ENCODE measurements around the gene CLPTM1L. TPM values are rescaled to one million over a fixed set of nuclear protein-coding genes. Genes with fewer than 3 reads are reported as not detected.
"Not testable (repeated sequence)": the region's sequence is repeated elsewhere in the genome, so short reads cannot be mapped to it uniquely, and the experiment has no call there.

The CLPTM1L gene
- total RNA-seq, 1 donor from 2014 or later = 169 TPM

DNA sequence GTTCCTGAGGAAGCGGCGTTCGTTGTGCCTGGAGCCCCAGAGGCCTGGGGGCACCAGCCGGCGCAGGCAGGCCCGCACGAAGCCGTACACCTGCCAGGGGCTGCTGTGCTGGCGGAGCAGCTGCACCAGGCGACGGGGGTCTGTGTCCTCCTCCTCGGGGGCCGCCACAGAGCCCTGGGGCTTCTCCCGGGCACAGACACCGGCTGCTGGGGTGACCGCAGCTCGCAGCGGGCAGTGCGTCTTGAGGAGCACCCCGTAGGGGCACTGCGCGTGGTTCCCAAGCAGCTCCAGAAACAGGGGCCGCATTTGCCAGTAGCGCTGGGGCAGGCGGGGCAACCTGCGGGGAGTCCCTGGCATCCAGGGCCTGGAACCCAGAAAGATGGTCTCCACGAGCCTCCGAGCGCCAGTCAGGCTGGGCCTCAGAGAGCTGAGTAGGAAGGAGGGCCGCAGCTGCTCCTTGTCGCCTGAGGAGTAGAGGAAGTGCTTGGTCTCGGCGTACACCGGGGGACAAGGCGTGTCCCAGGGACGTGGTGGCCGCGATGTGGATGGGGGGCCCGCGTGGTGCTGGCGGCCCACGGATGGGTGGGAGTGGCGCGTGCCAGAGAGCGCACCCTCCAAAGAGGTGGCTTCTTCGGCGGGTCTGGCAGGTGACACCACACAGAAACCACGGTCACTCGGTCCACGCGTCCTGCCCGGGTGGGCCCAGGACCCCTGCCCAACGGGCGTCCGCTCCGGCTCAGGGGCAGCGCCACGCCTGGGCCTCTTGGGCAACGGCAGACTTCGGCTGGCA, 51.3 kb downstream of the CLPTM1L start:
- peak; percentile 36 for DNase-seq (ENCODE audit: low read depth)

DNA sequence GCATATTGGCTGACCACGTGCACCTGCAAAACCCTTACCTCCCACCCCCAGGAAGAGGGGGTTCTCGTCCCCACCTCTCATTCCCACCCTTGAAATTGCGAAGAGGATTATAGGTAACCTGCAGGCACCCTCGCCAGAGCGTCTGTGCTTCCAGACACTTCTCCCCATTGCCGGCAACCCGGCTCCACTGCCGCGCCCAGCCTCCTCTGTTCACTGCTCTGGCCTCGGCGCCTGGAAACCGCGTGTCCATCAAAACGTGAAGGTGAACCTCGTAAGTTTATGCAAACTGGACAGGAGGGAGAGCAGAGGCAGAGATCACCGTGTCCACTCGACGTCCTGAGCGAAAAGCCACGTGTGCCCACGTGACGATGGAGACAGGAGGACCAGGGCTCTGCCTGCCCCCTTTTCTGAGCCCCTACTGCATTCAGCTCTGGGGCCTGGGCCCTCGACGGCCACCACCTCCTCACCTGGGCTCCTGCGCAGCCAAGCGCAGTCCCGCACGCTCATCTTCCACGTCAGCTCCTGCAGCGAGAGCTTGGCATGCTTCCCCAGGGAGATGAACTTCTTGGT, 52.0 kb downstream of the CLPTM1L start:
- DNase-seq (ENCODE audit: low read depth) = no peak

DNA sequence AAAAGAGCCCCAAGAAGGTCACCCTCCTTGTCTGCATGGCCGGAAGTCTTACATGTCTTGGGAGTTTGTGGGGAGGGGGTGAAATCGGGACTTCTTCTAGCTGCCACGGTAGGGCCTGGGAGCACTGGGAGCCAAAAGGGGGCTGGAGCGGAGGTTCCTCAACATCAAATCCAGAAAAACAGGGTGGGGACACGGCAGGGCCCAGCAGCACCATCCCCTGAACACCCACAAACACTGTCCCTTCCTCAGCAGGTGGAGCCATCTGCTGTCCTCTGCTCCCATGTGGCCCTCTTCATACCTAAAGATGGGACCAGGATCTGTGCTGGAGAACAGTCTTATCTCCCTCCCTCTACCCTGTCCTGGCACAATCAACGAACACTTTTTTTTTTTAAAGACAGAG, 52.8 kb downstream of the CLPTM1L start:
- DNase-seq (ENCODE audit: low read depth) = no peak

DNA sequence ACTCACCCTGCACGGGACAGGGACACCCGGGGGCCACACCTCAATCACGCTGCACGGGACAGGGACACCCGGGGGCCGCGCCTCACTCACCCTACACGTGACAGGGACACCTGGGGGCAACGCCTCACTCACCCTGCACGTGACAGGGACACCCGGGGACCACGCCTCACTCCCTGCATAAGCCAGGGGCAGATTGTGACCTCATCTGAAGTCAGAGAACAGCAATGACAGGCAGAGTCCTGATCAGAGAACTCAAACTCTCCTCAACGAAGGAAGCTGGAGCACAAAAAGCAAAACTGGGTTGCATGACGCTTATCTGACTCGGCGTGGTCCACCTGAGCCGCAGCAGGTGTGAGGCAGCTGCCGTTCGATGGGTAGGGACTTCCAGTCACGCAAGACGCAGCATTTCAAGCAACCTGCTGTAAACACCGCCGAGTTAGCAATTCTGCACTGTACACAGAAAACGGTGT, 53.3 kb downstream of the CLPTM1L start:
- DNase-seq (ENCODE audit: low read depth) = no peak

DNA sequence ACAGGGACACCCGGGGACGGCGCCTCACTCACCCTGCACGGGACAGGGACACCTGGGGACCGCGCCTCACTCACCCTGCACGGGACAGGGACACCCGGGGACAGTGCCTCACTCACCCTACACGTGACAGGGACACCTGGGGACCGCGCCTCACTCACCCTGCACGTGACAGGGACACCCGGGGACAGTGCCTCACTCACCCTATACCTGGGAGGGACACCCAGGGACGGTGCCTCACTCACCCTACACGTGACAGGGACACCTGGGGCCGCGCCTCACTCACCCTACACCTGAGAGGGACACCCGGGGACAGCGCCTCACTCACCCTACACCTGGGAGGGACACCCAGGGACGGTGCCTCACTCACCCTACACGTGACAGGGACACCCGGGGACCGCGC, 53.9 kb downstream of the CLPTM1L start:
- not testable (repeated sequence) for DNase-seq (ENCODE audit: low read depth)

DNA sequence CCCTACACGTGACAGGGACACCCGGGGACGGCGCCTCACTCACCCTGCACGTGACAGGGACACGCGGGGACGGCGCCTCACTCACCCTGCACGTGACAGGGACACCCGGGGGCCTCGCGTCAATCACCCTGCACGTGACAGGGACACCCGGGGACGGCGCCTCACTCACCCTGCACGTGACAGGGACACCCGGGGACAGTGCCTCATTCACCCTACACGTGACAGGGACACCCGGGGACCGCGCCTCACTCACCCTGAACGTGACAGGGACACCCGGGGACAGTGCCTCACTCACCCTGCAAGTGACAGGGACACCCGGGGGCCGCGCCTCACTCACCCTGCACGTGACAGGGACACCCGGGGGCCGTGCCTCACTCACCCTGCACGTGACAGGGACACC, 55.3 kb downstream of the CLPTM1L start:
- not testable (repeated sequence) for DNase-seq (ENCODE audit: low read depth)

DNA sequence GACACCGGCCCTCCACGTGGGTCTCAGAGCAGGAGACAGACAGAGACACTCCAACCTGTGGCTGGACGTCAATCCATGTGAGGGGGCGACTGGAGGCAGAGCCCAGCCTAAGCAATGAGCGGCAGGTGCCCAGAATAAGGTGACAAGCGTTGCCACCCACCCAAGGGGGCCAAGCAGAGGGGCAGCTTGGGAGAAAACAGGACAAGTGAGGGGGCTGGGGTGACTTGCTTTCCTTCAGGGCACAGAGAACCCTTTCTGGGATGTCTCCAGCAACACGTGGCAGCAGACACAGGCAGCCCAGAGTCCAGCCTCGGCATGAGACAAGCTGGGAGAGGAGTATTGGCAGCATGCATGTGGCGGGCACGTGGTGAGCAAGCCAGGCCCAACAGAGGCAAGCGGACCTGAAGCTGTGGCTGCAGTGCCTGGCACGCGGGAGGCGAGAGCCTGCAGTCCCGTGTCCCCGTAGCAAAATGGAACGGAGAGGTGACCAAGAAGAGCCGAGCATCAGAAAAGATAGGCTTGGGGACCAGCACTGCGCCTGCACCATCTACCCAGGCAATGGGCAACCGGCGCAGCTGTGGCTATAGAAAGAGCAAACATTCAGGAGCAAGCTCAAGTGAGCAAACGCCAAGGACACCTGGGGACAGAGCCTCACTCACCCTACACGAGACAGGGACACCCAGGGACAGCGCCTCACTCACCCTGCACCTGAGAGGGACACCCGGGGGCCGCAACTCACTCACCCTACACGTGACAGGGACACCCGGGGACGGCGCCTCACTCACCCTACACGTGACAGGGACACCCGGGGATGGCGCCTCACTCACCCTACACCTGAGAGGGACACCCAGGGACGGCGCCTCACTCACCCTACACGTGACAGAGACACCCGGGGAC, 56.2 kb downstream of the CLPTM1L start:
- DNase-seq (ENCODE audit: low read depth) = no peak

DNA sequence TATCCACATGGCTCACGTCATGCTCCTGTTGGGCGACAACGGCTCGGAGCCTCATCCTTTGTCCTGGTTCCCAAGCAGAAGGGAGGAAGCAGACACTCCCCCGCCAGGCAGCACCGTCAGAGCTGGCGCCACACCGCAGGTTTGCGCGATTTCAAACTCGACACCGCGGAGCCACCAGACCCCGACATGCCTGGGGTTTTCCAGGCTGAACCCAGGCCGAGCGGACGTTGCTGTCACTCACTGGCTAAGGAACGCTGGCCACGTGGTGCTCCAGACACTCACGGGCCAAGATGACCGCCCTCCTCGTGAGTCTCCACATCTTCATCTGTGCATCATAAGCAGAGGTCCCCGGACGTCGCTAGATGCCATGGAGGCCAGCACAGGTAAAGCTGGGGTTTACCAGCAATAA, 59.0 kb downstream of the CLPTM1L start:
- no peak for DNase-seq (ENCODE audit: low read depth)

DNA sequence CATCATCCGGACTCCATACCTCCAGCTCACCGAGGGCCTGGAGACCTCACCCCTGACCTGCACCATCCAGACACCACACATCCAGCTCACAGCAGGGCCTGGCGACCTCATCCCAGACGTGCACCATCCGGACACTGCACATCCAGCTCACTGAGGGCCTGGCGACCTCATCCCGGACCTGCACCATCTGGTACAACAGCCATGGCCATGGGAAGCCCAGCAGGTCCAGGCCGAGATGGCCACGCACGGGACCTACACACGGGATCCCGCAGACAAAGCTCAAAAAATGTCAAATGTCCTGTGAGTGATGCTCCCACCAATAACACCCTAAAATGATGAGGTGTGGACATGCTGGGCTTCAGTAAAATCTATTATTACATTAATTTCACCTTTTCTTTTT, 59.8 kb downstream of the CLPTM1L start:
- no peak for DNase-seq (ENCODE audit: low read depth)

DNA sequence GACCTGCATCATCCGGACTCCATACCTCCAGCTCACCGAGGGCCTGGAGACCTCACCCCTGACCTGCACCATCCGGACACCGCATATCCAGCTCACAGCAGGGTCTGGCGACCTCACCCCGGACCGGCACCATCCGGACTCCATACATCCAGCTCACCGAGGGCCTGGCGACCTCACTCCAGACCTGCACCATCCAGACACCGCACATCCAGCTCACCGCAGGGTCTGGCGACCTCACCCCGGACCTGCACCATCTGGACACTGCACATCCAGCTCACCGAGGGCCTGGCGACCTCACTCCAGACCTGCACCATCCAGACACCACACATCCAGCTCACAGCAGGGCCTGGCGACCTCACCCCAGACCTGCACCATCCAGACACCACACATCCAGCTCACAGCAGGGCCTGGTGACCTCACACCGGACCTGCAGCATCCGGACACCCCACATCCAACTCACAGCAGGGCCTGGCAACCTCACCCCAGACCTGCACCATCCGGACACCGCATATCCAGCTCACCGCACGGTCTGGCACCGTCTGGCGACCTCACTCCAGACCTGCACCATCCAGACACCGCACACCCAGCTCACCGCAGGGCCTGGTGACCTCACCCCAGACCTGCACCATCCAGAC, 60.4 kb downstream of the CLPTM1L start:
- DNase-seq (ENCODE audit: low read depth) = not testable (repeated sequence)

DNA sequence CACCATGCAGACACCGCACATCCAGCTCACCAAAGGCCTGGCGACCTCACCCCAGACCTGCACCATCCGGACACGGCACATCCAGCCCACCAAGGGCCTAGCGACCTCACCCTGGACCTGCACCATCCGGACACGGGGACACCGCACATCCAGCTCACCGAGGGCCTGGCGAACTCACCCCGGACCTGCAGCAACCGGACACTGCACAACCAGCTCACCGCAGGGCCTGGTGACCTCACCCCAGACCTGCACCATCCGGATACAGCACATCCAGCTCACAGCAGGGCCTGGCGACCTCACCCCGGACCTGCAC, 61.2 kb downstream of the CLPTM1L start:
- not testable (repeated sequence) for DNase-seq (ENCODE audit: low read depth)

DNA sequence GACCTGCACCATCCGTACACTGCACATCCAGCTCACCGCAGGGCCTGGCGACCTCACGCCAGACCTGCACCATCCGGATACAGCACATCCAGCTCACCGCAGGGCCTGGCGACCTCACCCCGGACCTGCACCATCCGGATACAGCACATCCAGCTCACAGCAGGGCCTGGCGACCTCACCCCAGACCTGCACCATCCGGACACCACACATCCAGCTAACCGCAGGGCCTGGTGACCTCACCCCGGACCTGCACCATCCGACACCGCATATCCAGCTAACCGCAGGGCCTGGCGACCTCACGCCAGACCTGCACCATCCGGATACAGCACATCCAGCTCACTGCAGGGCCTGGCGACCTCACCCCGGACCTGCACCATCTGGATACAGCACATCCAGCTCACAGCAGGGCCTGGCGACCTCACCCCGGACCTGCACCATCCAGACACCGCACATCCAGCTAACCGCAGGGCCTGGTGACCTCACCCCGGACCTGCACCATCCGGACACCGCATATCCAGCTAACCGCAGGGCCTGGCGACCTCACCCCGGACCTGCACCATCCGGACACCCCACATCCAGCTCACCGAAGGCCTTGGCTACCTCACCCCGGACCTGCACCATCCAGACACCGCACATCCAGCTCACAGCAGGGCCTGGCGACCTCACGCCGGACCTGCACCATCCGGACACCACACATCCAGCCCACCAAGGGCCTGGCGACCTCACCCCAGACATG, 61.7 kb downstream of the CLPTM1L start:
- not testable (repeated sequence) for DNase-seq (ENCODE audit: low read depth)

DNA sequence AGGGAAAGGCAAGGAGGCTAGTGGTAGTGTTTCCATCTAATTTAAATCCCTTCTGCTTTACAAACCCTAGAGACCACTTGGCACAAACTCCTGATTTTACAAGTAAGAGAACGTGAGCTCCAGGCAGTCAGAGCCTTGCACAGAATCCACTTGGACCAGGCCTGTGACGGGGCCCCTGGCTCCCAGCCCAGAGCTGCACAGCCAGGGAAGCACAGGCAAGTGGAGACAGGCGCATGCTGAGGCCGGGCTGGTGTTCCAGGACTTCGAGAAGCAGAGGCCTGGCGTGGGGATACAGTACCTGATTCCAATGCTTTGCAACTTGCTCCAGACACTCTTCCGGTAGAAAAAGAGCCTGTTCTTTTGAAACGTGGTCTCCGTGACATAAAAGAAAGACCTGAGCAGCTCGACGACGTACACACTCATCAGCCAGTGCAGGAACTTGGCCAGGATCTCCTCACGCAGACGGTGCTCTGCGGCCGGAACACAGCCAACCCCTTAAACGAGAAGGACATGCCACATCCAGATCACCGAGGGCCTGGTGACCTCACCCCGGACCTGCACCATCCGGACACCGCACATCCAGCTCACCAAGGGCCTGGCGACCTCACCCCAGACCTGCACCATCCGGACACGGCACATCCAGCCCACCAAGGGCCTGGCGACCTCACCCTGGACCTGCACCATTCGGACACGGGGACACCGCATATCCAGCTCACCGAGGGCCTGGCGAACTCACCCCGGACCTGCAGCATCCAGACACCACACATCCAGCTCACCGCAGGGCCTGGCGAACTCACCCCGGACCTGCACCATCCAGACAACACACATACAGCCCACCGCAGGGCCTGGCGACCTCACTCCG, 62.5 kb downstream of the CLPTM1L start:
- peak; percentile 27 for DNase-seq (ENCODE audit: low read depth)

DNA sequence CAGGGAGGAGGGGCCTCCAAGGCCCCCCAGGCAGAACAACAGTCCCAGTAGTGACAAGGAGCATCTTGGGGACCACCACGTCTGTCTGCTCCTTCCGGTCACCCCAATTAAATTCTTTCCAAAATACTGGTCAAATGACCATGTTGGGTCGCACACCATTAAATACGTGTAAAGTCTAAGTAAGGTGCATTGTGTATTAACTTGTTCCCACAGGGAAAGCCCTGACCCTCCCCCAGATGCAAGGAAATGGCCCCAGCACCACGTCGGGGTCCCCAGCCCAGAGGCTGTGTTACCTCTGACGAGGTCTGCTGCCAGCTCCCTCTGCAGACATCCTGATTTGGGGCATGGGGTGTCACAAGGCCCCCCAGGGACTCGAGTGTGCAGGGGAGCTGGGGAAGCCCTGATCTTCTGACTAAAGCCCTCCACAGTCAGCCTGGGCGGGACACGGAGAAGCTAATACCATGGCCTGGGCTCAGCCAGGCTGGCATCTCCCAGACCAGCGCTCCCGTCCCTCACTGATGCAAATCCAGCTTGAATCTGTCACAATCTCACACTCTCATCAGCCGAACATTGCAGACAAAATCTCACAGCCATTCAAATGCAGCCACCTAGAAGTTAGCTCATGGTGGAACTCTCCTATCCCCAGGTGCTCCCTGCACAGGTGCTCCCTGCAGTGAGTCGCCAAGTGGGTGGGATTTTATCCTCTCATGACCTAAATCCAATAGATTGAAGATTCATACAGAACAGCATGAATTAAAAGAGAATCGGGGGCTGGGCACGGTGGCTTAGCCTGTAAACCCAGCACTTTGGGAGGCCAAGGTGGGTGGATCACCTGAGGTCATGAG, 63.6 kb downstream of the CLPTM1L start:
- DNase-seq (ENCODE audit: low read depth) = no peak

DNA sequence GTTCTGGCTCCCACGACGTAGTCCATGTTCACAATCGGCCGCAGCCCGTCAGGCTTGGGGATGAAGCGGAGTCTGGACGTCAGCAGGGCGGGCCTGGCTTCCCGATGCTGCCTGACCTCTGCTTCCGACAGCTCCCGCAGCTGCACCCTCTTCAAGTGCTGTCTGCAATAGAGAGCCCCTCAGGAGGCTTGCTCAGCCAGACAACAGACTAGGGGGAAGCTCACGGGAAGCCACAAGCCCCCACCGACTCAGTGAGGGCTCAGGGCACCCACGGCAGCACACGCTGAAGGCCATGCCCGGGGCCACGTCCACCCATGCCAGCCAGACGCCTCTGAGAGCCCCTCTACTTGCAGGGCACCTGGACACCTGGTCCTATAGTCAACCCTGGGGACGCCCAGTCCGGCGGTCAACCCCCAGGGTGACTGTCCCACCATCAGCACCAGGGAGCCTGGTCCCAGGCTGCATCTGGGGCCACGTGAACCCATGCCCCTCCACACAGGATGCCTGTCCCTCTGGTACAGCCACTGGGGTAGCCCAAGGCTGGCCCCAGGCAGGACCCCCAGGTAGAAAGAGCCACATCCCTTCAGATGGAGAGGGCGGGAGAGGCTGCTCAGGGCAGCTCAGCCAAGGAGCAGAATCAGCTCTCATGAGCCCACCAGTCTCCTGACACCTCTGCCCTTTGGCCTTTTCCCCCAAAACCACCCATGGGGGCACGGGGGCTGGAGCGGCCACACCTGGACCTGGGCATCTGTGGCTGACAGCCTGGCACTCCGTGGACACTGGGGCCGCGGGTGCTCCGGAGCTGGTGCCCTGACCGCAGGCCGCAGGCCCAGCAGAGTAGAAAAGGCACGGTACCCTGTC, 64.5 kb downstream of the CLPTM1L start:
- peak; percentile 24 for DNase-seq (ENCODE audit: low read depth)

DNA sequence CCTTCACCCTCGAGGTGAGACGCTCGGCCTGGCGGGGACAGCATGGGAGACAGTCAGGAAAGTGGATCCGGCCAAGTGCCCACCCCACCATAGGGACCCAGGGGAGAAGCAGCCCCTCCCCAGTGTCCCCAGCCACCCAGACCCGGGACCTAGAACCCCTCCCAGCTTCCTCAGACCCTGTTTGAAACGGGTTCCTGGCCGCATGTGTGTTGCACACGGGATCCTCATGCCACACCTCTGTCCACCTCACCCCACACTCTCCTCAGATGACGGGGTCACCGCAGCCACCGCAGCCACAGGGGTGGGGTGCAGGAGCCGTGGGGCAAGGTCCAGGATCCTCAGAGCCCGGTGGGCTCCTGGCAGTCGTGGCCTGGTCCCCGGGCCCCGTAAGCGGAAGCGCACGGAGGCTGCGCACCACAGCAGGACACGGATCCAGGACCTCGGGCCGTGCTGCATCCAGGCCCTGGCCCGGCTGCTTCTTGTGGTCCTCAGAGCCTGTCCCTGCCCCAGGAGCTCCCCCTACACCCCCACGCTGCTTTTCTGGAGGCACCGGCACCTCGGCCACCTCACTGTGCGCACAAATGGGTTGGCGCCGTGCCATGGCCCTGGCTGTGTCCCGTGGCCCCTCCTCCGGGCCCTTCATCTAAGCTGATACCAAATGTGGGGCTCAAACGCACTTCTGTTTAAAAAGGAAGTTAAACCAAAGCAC, 65.3 kb downstream of the CLPTM1L start:
- DNase-seq (ENCODE audit: low read depth) = no peak

Measured in myocyte (in vitro differentiated cells).